ENCODE results near the gene VSTM2B.

The VSTM2B gene

DNA sequence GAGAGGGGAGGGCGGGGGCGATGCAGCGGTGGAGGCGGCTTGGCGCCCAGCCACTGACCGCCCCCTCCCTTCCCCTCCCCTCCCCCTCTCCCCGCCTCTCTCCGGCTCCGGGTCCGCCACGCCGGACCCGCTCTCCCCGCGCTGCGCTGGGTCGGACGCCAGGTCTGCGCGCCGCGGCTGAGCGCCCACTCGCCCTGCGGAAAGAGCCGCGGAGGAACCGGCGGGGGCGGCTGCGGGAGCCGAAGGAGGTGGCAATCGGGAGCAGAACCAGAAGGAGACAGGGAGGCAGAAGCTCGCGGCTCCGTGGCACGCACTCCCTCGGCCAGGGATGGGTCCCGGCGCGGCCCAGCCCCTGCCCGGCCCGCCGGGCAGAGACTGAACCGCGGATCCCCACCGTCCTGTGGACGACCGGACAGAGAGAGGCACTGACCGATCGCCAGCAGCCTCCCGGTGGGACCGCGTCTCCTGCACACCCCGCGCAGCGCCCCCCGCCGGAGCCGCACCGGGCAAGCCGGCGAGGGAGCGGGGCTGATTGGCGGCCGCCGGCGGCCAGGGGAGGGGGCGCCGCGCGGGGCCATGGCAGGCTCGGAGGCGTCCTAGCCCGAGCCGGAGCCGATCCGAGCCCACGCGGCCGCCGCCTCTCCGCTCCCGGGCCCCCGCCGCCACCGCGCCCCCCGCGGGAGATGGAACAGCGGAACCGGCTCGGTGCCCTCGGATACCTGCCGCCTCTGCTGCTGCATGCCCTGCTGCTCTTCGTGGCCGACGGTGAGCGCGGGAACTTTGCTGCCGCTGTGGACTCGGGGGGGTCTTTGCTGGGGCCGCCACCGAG is at the start of gene VSTM2B:
Gene VSTM2B (plus strand): TSS at position 94 of the 829 bp plus-strand sequence. CDS start 590 bp downstream, at position 684.
- Histone ChIP-seq H3K79me2 (ENCODE audit: insufficient read depth, low read length) (no peaks in the 10 kb centered on the region), H3K4me2 (ENCODE audit: low read length) (no peak within 1 kb of the TSS), H3K9ac (ENCODE audit: low read length) (no peak within 1 kb of the TSS), H3K4me3 (ENCODE audit: low read depth, low read length, poor library complexity, severe bottlenecking) (no peak within 1 kb of the TSS), H3K27me3 (ENCODE audit: insufficient read depth, low read length) (no peaks in the 10 kb centered on the region), H3K9me2 (ENCODE audit: low read depth, low read length) (no peaks in the 10 kb centered on the region), H2AFZ (ENCODE audit: low read length) (no peak within 1 kb of the TSS), H3F3A (ENCODE audit: insufficient read depth, low read length) (no peaks in the 10 kb centered on the region), H4K20me1 (ENCODE audit: insufficient read depth, low read length) (no peaks in the 10 kb centered on the region), H3K27ac (ENCODE audit: low read depth, low read length, poor library complexity, severe bottlenecking) (no peak within 1 kb of the TSS), H3K4me1 (ENCODE audit: insufficient read depth, low read length, severe bottlenecking) (no peaks in the 10 kb centered on the region), H3K9me3 (ENCODE audit: low read length) (no peaks in the 10 kb centered on the region), H3K36me3 (ENCODE audit: insufficient read depth, low read length) (no peaks in the 10 kb centered on the region)
- TF ChIP-seq EZH2 (IDR thresholded peaks at IDR 0.05; ENCODE audit: borderline replicate concordance, low read length): no peak
- TF ChIP-seq, protein P1, sequence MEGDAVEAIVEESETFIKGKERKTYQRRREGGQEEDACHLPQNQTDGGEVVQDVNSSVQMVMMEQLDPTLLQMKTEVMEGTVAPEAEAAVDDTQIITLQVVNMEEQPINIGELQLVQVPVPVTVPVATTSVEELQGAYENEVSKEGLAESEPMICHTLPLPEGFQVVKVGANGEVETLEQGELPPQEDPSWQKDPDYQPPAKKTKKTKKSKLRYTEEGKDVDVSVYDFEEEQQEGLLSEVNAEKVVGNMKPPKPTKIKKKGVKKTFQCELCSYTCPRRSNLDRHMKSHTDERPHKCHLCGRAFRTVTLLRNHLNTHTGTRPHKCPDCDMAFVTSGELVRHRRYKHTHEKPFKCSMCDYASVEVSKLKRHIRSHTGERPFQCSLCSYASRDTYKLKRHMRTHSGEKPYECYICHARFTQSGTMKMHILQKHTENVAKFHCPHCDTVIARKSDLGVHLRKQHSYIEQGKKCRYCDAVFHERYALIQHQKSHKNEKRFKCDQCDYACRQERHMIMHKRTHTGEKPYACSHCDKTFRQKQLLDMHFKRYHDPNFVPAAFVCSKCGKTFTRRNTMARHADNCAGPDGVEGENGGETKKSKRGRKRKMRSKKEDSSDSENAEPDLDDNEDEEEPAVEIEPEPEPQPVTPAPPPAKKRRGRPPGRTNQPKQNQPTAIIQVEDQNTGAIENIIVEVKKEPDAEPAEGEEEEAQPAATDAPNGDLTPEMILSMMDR (IDR thresholded peaks at IDR 0.05; ENCODE audit: low read length): no peak

DNA sequence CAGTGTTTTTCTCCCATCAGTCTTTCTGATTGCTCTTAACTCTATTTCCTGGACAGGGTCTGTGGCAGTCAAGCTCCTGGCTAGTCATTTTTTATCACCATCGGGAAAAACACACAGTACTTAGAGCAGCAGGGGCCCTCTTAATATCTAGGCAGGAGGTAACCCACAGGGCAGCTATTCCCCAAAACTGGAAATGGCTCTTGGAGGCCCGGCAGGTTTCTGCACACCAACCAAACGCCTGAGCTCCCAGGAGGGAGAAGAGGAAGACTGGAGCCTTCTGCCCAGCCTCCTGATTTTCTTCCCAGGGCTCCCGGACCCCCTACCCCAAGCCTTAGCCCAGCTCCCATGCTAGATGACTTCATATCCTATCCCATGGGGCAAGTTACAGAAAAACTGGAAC is 49.3 kb upstream of the VSTM2B start:
- no peak for TF ChIP-seq EZH2 (IDR thresholded peaks at IDR 0.05; ENCODE audit: borderline replicate concordance, low read length)
- TF ChIP-seq, protein P1 (IDR thresholded peaks at IDR 0.05; ENCODE audit: low read length): no peak
- H3K27me3 ChIP-seq (ENCODE audit: insufficient read depth, low read length): no peaks in the 10 kb centered on the region
- H3K36me3 ChIP-seq (ENCODE audit: insufficient read depth, low read length): no peaks in the 10 kb centered on the region
- H3K9me3 ChIP-seq (ENCODE audit: low read length): 0 out of 2 replicates have a peak, but pooled peaks cover 2% of the 10 kb centered on the region
- no peaks in the 10 kb centered on the region for H3K4me1 ChIP-seq (ENCODE audit: insufficient read depth, low read length, severe bottlenecking)
- no peak overlapping the region for H3K9ac ChIP-seq (ENCODE audit: low read length)
- H3K79me2 ChIP-seq (ENCODE audit: insufficient read depth, low read length): no peaks in the 10 kb centered on the region
- no peaks in the 10 kb centered on the region for H3F3A ChIP-seq (ENCODE audit: insufficient read depth, low read length)
- no peaks in the 10 kb centered on the region for H4K20me1 ChIP-seq (ENCODE audit: insufficient read depth, low read length)
- no peak overlapping the region for H3K27ac ChIP-seq (ENCODE audit: low read depth, low read length, poor library complexity, severe bottlenecking)
- H3K4me3 ChIP-seq (ENCODE audit: low read depth, low read length, poor library complexity, severe bottlenecking): no peak overlapping the region
- no peak overlapping the region for H3K4me2 ChIP-seq (ENCODE audit: low read length)
- no peaks in the 10 kb centered on the region for H3K9me2 ChIP-seq (ENCODE audit: low read depth, low read length)
- no peak overlapping the region for H2AFZ ChIP-seq (ENCODE audit: low read length)

DNA sequence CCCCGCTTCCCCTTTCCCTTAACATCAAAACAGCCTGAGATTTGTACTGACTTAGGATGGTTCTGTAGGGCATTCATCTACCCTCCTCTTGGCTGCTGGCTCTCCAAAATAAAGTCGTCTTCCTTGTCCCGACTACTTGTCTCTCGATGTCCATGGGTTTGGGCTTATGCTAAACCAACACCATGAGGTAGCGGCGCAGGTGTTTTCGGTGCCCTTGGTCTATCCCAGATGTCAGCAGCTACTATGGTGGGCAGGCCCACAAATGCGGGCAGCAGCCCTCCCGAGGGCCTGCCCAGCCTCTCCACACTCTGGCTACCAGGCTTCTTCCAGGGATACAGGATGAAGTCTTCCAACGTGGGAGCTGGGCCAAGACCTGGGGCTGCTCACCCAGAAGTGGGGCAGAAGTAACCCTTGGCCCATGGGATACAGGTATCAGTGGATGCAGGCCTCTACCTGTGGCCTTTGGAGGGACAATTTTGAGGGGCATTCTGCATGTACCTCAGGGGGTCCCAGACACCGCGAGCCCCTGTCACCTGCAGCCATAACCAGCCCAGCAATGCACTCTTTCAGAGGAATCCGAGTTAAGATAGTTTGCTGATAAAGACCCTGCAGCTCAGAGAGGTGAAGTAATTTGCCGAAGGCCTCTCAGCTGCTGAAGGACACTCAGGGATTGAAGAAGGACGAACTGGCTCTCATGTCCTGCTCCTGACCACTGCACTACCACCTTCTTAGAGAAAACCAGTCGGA is 47.8 kb upstream of the VSTM2B start:
- Histone ChIP-seq H3K9me2 (ENCODE audit: low read depth, low read length) (no peaks in the 10 kb centered on the region), H3K4me2 (ENCODE audit: low read length) (no peak overlapping the region), H2AFZ (ENCODE audit: low read length) (no peak overlapping the region), H3K4me1 (ENCODE audit: insufficient read depth, low read length, severe bottlenecking) (no peaks in the 10 kb centered on the region), H3K9ac (ENCODE audit: low read length) (no peak overlapping the region), H3K79me2 (ENCODE audit: insufficient read depth, low read length) (no peaks in the 10 kb centered on the region), H3K27me3 (ENCODE audit: insufficient read depth, low read length) (no peaks in the 10 kb centered on the region), H3K27ac (ENCODE audit: low read depth, low read length, poor library complexity, severe bottlenecking) (no peak overlapping the region), H3K9me3 (ENCODE audit: low read length) (0 out of 2 replicates have a peak, but pooled peaks cover 2% of the 10 kb centered on the region), H3K4me3 (ENCODE audit: low read depth, low read length, poor library complexity, severe bottlenecking) (no peak overlapping the region), H4K20me1 (ENCODE audit: insufficient read depth, low read length) (no peaks in the 10 kb centered on the region), H3K36me3 (ENCODE audit: insufficient read depth, low read length) (no peaks in the 10 kb centered on the region), H3F3A (ENCODE audit: insufficient read depth, low read length) (no peaks in the 10 kb centered on the region)
- TF ChIP-seq EZH2 (IDR thresholded peaks at IDR 0.05; ENCODE audit: borderline replicate concordance, low read length): no peak
- TF ChIP-seq, protein P1 (IDR thresholded peaks at IDR 0.05; ENCODE audit: low read length): no peak

All from OCI-LY1 (cell line).